ENCODE data around the gene PECR. TPM values are rescaled to one million over a fixed set of nuclear protein-coding genes. Genes with fewer than 3 reads are reported as not detected.

The PECR gene
- total RNA-seq, 1 experiment from 2014 or later = 13.9 TPM

GRCh38 chr2:216017365-216017764 is 64.2 kb downstream of the PECR start (continued):
- TF ChIP-seq, protein P1, sequence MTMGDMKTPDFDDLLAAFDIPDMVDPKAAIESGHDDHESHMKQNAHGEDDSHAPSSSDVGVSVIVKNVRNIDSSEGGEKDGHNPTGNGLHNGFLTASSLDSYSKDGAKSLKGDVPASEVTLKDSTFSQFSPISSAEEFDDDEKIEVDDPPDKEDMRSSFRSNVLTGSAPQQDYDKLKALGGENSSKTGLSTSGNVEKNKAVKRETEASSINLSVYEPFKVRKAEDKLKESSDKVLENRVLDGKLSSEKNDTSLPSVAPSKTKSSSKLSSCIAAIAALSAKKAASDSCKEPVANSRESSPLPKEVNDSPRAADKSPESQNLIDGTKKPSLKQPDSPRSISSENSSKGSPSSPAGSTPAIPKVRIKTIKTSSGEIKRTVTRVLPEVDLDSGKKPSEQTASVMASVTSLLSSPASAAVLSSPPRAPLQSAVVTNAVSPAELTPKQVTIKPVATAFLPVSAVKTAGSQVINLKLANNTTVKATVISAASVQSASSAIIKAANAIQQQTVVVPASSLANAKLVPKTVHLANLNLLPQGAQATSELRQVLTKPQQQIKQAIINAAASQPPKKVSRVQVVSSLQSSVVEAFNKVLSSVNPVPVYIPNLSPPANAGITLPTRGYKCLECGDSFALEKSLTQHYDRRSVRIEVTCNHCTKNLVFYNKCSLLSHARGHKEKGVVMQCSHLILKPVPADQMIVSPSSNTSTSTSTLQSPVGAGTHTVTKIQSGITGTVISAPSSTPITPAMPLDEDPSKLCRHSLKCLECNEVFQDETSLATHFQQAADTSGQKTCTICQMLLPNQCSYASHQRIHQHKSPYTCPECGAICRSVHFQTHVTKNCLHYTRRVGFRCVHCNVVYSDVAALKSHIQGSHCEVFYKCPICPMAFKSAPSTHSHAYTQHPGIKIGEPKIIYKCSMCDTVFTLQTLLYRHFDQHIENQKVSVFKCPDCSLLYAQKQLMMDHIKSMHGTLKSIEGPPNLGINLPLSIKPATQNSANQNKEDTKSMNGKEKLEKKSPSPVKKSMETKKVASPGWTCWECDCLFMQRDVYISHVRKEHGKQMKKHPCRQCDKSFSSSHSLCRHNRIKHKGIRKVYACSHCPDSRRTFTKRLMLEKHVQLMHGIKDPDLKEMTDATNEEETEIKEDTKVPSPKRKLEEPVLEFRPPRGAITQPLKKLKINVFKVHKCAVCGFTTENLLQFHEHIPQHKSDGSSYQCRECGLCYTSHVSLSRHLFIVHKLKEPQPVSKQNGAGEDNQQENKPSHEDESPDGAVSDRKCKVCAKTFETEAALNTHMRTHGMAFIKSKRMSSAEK (CRISPR knock-in tag; IDR thresholded peaks at IDR 0.05; ENCODE audit: borderline replicate concordance) = no peak
- TF ChIP-seq E2F5 (CRISPR knock-in tag; IDR thresholded peaks at IDR 0.05) (no peak), ZNF263 (CRISPR knock-in tag; IDR thresholded peaks at IDR 0.05; ENCODE audit: low read depth) (no peak), CREB1 (CRISPR knock-in tag; IDR thresholded peaks at IDR 0.05) (no peak), ETV6 (CRISPR knock-in tag; IDR thresholded peaks at IDR 0.05) (no peak)

GRCh38 chr2:216016581-216016980 is 65.0 kb downstream of the PECR start:
- Mint-ChIP-seq H3K36me3 (no peaks in the 10 kb centered on the region), H3K4me1 (peaks cover 17% of the 10 kb centered on the region), H3K27me3 (ENCODE audit: low read depth) (no peaks in the 10 kb centered on the region; the same call in 1 of the 2 replicates), H3K27ac (no peak overlapping the region), H3K4me3 (no peak overlapping the region), H3K9me3 (no peaks in the 10 kb centered on the region)
- ATAC-seq = no peak
- POLR2A ChIA-PET = no interaction called here
- no peak for DNase-seq (ENCODE audit: low spot score)
- CTCF ChIA-PET = interaction anchor here (1.9 kb wide), 1 partner anchor 67 kb away, joined by 6 read pairs; no protein-coding TSS in a partner anchor
- TF ChIP-seq NR3C1 (CRISPR knock-in tag; conservative IDR thresholded peaks at IDR 0.05; ENCODE audit: low read depth) (no peak), MYBL2 (CRISPR knock-in tag; IDR thresholded peaks at IDR 0.05) (no peak), EMX1 (CRISPR knock-in tag; IDR thresholded peaks at IDR 0.05) (no peak), PREB (CRISPR knock-in tag; IDR thresholded peaks at IDR 0.05; ENCODE audit: borderline replicate concordance) (no peak), PRDM15 (CRISPR knock-in tag; IDR thresholded peaks at IDR 0.05) (no peak), CREB1 (CRISPR knock-in tag; IDR thresholded peaks at IDR 0.05) (no peak), GRHL2 (CRISPR knock-in tag; IDR thresholded peaks at IDR 0.05; ENCODE audit: insufficient replicate concordance, severe bottlenecking) (no peak), ATF1 (CRISPR knock-in tag; IDR thresholded peaks at IDR 0.05) (no peak), MLX (CRISPR knock-in tag; IDR thresholded peaks at IDR 0.05) (no peak), ZNF219 (CRISPR knock-in tag; IDR thresholded peaks at IDR 0.05; ENCODE audit: borderline replicate concordance) (no peak), ZNF317 (CRISPR knock-in tag; IDR thresholded peaks at IDR 0.05; ENCODE audit: borderline replicate concordance, low read depth) (no peak), GTF2I (CRISPR knock-in tag; conservative IDR thresholded peaks at IDR 0.05) (no peak)
- TF ChIP-seq, protein P2, sequence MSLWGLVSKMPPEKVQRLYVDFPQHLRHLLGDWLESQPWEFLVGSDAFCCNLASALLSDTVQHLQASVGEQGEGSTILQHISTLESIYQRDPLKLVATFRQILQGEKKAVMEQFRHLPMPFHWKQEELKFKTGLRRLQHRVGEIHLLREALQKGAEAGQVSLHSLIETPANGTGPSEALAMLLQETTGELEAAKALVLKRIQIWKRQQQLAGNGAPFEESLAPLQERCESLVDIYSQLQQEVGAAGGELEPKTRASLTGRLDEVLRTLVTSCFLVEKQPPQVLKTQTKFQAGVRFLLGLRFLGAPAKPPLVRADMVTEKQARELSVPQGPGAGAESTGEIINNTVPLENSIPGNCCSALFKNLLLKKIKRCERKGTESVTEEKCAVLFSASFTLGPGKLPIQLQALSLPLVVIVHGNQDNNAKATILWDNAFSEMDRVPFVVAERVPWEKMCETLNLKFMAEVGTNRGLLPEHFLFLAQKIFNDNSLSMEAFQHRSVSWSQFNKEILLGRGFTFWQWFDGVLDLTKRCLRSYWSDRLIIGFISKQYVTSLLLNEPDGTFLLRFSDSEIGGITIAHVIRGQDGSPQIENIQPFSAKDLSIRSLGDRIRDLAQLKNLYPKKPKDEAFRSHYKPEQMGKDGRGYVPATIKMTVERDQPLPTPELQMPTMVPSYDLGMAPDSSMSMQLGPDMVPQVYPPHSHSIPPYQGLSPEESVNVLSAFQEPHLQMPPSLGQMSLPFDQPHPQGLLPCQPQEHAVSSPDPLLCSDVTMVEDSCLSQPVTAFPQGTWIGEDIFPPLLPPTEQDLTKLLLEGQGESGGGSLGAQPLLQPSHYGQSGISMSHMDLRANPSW (CRISPR knock-in tag; conservative IDR thresholded peaks at IDR 0.05; ENCODE audit: low read depth) = no peak
- TF ChIP-seq, protein P3, sequence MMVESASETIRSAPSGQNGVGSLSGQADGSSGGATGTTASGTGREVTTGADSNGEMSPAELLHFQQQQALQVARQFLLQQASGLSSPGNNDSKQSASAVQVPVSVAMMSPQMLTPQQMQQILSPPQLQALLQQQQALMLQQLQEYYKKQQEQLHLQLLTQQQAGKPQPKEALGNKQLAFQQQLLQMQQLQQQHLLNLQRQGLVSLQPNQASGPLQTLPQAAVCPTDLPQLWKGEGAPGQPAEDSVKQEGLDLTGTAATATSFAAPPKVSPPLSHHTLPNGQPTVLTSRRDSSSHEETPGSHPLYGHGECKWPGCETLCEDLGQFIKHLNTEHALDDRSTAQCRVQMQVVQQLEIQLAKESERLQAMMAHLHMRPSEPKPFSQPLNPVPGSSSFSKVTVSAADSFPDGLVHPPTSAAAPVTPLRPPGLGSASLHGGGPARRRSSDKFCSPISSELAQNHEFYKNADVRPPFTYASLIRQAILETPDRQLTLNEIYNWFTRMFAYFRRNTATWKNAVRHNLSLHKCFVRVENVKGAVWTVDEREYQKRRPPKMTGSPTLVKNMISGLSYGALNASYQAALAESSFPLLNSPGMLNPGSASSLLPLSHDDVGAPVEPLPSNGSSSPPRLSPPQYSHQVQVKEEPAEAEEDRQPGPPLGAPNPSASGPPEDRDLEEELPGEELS (CRISPR knock-in tag; IDR thresholded peaks at IDR 0.05) = no peak
